ENCODE measurements around the gene SART3. TPM values are rescaled to one million over a fixed set of nuclear protein-coding genes. Genes with fewer than 3 reads are reported as not detected.

The SART3 gene
- total RNA-seq, result 74.5 and 87.6 TPM in 2 replicates
- long read RNA-seq, full-length matches to known transcripts, result 67 of 221 reads
- long read RNA-seq, partial matches to known transcripts, result 112 of 221 reads
- long read RNA-seq, other reads (novel, unspliced or antisense), result 42 of 221 reads

GRCh38 chr12:108560752-108561719, at the start of gene SART3:
Gene SART3 (minus strand): TSS chr12:108561173. CDS start chr12:108561154, 19 bp downstream.
- no peaks in the 10 kb centered on the region for H3K27me3 Mint-ChIP-seq
- H3K4me3 Mint-ChIP-seq (ENCODE audit: low read depth), result peak within 1 kb of the TSS; percentile 100
- peaks cover 24% of the 10 kb centered on the region for H3K4me1 Mint-ChIP-seq (ENCODE audit: low read depth)
- DNase-seq (ENCODE audit: low spot score, unreplicated experiment), result peak; percentile 60
- peaks cover 2% of the 10 kb centered on the region for H3K36me3 Mint-ChIP-seq (ENCODE audit: insufficient read depth)
- no peaks in the 10 kb centered on the region for H3K9me3 Mint-ChIP-seq (ENCODE audit: low read depth)
- no peak for TF ChIP-seq CTCF (IDR thresholded peaks at IDR 0.05; ENCODE audit: unreplicated experiment)
- peak within 1 kb of the TSS; percentile 100 for H3K27ac Mint-ChIP-seq

GRCh38 chr12:108610336-108610815, 49.4 kb upstream of the SART3 start:
- no peak for DNase-seq (ENCODE audit: low spot score, unreplicated experiment)
- no peak overlapping the region for H3K4me3 Mint-ChIP-seq (ENCODE audit: low read depth)
- H3K27me3 Mint-ChIP-seq, result peaks cover 13% of the 10 kb centered on the region
- TF ChIP-seq CTCF (IDR thresholded peaks at IDR 0.05; ENCODE audit: unreplicated experiment), result no peak
- H3K4me1 Mint-ChIP-seq (ENCODE audit: low read depth), result no peaks in the 10 kb centered on the region
- no peaks in the 10 kb centered on the region for H3K36me3 Mint-ChIP-seq (ENCODE audit: insufficient read depth)
- H3K27ac Mint-ChIP-seq, result no peak overlapping the region
- no peaks in the 10 kb centered on the region for H3K9me3 Mint-ChIP-seq (ENCODE audit: low read depth)

- Mint-ChIP-seq H3K4me1 (ENCODE audit: low read depth) (no peaks in the 10 kb centered on the region), H3K36me3 (ENCODE audit: insufficient read depth) (no peaks in the 10 kb centered on the region), H3K9me3 (ENCODE audit: low read depth) (no peaks in the 10 kb centered on the region), H3K27ac (no peak overlapping the region), H3K4me3 (ENCODE audit: low read depth) (no peak overlapping the region), H3K27me3 (peaks cover 16% of the 10 kb centered on the region)
- no peak for TF ChIP-seq CTCF (IDR thresholded peaks at IDR 0.05; ENCODE audit: unreplicated experiment)
- no peak for DNase-seq (ENCODE audit: low spot score, unreplicated experiment)
These were observed 48.8 kb upstream of the SART3 start for GRCh38 chr12:108609537-108610335.

GRCh38 chr12:108608616-108609015, 47.6 kb upstream of the SART3 start:
- TF ChIP-seq CTCF (IDR thresholded peaks at IDR 0.05; ENCODE audit: unreplicated experiment), result no peak
- Mint-ChIP-seq H3K36me3 (ENCODE audit: insufficient read depth) (no peaks in the 10 kb centered on the region), H3K27ac (no peak overlapping the region), H3K27me3 (peaks cover 19% of the 10 kb centered on the region), H3K4me3 (ENCODE audit: low read depth) (no peak overlapping the region), H3K9me3 (ENCODE audit: low read depth) (no peaks in the 10 kb centered on the region), H3K4me1 (ENCODE audit: low read depth) (no peaks in the 10 kb centered on the region)
- no peak for DNase-seq (ENCODE audit: low spot score, unreplicated experiment)

All from progenitor cell of endocrine pancreas (in vitro differentiated cells).